ENCODE results near the gene XIAP. TPM values are rescaled to one million over a fixed set of nuclear protein-coding genes. Genes with fewer than 3 reads are reported as not detected.
"Not testable (repeated sequence)": the region's sequence is repeated elsewhere in the genome, so short reads cannot be mapped to it uniquely, and the experiment has no call there.

Gene XIAP
- total RNA-seq: 10 to 100 TPM; 21.0 to 39.3 (median 32.9) TPM

DNA sequence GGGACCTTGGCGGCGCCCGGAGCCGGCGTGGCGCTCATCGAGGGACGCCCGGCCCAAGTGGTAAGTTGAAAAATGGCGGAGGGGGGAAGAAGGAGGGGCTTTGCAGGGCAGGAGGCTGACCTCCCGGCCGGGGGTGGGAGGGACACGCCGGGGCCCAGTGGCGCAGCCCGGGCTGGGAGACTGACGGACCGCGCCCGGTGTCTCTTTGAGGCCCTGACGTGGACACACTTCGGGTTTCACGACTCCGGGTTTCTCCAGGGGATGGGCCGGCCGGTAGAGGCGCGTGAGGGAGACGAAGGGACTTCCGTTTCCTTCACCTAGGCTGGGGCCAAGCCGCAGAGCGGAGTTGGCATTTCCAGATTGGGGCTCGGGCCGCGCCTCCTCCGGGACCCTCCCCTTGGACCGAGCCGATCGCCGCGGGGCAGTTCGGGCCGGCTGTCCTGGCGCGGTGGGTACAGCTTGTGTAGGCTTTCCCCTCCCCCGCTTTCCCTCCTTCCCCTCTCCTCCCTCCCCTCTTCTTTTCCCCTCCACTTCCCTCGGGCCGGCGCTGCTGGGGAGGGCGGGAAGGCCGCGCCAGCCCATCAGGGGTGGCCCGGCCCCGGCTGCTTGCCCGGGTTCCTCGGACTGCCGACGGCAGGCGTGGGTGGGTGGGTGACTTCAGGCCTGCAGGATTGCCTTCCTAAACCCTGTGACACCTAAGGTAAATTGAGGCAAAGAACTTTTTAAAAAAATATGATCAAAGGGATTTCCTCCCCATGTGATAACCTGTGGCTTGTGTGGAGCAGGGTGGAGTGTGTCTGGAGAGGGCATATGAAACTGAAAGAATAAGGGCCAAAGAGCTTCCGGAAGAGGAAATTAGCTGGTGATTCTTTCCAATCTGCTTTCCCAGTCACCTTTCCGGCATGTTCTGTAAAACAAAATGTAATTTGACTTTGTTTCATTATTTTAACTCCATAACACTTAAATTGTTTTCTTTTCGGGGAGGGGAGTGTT is at the start of gene XIAP:
Gene XIAP, plus strand, starts transcription at position 208 of the 993 bp plus-strand sequence. CDS start 25,610 bp downstream, outside the sequence.
- H3K9me3 ChIP-seq: no peaks in the 10 kb centered on the region
- WGBS: 42% methylated on average over 45 of the region's 62 CpGs
- peaks cover 0 to 17% (median 10%) of the 10 kb centered on the region in 4 donors for H3K4me1 ChIP-seq
- H3K36me3 ChIP-seq: no peaks in the 10 kb centered on the region
- intact Hi-C loops (cut with DNase I): no loop called here
- H3K27me3 ChIP-seq: no peaks in the 10 kb centered on the region
- peak within 1 kb of the TSS; percentile 91 to 95 (median 95) for H3K27ac ChIP-seq (replicated peaks in 1 of 4)
- DNase-seq (ENCODE audit: extremely low spot score): peak; percentile 92
- peak within 1 kb of the TSS; percentile 64 to 81 (median 72) for H3K4me3 ChIP-seq
- TF ChIP-seq POLR2AphosphoS5 (IDR thresholded peaks at IDR 0.05) (peak; percentile 38 to 77), POLR2A (IDR thresholded peaks at IDR 0.05; ENCODE audit: low read depth) (no peak)

DNA sequence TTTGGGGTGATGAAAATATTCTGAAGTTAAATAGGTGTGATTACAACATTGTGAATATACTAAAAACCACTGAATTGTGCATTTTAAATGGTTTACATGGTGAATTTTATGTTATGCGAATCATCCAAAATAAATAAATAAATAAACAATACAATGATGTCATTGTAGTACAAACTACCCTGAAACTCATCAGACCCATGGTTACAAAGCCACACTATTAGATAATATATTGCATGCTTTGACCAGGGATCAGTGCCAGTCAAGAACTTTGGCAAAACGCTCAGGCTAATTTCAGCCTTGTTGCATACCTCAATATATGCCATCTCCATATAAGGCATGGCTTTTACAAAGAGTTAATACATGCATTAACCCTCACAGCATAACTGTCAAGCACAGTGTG is 45.5 kb upstream of the XIAP start:
- intact Hi-C loops (cut with DNase I): no loop called here
- Histone ChIP-seq H3K36me3 (no peaks in the 10 kb centered on the region), H3K27me3 (no peaks in the 10 kb centered on the region), H3K4me1 (no peaks in the 10 kb centered on the region), H3K9me3 (no peaks in the 10 kb centered on the region), H3K4me3 (no peak overlapping the region), H3K27ac (replicated peaks in 1 of 4) (no peak overlapping the region)
- TF ChIP-seq POLR2A (IDR thresholded peaks at IDR 0.05; ENCODE audit: low read depth) (no peak), EP300 (IDR thresholded peaks at IDR 0.05) (no peak), POLR2AphosphoS5 (IDR thresholded peaks at IDR 0.05) (no peak)
- TF ChIP-seq, protein P1, sequence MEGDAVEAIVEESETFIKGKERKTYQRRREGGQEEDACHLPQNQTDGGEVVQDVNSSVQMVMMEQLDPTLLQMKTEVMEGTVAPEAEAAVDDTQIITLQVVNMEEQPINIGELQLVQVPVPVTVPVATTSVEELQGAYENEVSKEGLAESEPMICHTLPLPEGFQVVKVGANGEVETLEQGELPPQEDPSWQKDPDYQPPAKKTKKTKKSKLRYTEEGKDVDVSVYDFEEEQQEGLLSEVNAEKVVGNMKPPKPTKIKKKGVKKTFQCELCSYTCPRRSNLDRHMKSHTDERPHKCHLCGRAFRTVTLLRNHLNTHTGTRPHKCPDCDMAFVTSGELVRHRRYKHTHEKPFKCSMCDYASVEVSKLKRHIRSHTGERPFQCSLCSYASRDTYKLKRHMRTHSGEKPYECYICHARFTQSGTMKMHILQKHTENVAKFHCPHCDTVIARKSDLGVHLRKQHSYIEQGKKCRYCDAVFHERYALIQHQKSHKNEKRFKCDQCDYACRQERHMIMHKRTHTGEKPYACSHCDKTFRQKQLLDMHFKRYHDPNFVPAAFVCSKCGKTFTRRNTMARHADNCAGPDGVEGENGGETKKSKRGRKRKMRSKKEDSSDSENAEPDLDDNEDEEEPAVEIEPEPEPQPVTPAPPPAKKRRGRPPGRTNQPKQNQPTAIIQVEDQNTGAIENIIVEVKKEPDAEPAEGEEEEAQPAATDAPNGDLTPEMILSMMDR (IDR thresholded peaks at IDR 0.05): no peak
- DNase-seq (ENCODE audit: extremely low spot score): no peak
- WGBS: 77% methylated on average over 2 of the region's 2 CpGs

DNA sequence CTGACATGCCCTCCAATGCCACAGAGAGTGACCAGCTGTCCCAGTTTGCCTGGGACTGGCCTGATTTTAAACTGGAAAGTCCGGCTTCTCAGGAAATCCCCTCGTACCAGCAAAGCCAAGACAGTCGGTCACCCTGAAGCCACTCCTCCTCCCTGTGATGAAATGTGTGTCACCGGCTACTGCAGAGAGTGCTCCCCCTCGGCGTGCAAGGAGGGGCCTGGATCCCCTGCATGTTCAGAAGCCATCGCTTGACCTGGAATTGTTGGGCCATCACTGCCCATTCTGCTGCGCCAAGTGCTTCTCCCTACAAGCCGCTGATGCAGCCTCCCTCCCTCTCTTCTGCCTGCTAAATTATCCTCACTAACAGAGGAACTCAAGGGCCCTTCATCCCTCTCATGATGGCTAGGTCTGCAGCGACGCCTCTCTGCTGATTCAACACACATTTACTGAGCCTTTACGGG is 44.9 kb upstream of the XIAP start:
- intact Hi-C loops (cut with DNase I): not testable (repeated sequence)

GRCh38 chrX:123817288-123817894 is 42.5 kb upstream of the XIAP start:
- TF ChIP-seq EP300 (IDR thresholded peaks at IDR 0.05) (no peak), POLR2A (IDR thresholded peaks at IDR 0.05; ENCODE audit: low read depth) (no peak), POLR2AphosphoS5 (IDR thresholded peaks at IDR 0.05) (no peak)
- TF ChIP-seq, protein P1 (IDR thresholded peaks at IDR 0.05): no peak
- H3K36me3 ChIP-seq: no peaks in the 10 kb centered on the region
- WGBS: 93% methylated on average over 6 of the region's 6 CpGs
- H3K9me3 ChIP-seq: no peaks in the 10 kb centered on the region
- no peaks in the 10 kb centered on the region for H3K27me3 ChIP-seq
- H3K27ac ChIP-seq (replicated peaks in 1 of 4): no peak overlapping the region
- no peak overlapping the region for H3K4me3 ChIP-seq
- H3K4me1 ChIP-seq: no peaks in the 10 kb centered on the region
- no peak for DNase-seq (ENCODE audit: extremely low spot score)
- intact Hi-C loops (cut with DNase I): no loop called here

More for the DNA sequence above, 44.9 kb upstream of the XIAP start:
- WGBS: 71% methylated on average over 12 of the region's 12 CpGs
- not testable (repeated sequence) for H3K36me3 ChIP-seq; H3K4me1 ChIP-seq; H3K27ac ChIP-seq (replicated peaks in 1 of 4); H3K27me3 ChIP-seq; H3K9me3 ChIP-seq; H3K4me3 ChIP-seq; DNase-seq (ENCODE audit: extremely low spot score)

- no peak overlapping the region for H3K4me3 ChIP-seq
- no peaks in the 10 kb centered on the region for H3K27me3 ChIP-seq
- DNase-seq (ENCODE audit: extremely low spot score): no peak
- no peaks in the 10 kb centered on the region for H3K9me3 ChIP-seq
- H3K4me1 ChIP-seq: no peaks in the 10 kb centered on the region
- no peak for TF ChIP-seq EP300 (IDR thresholded peaks at IDR 0.05)
- TF ChIP-seq POLR2AphosphoS5 (IDR thresholded peaks at IDR 0.05): no peak
- TF ChIP-seq POLR2A (IDR thresholded peaks at IDR 0.05; ENCODE audit: low read depth): no peak
- TF ChIP-seq, protein P1 (IDR thresholded peaks at IDR 0.05): no peak
- intact Hi-C loops (cut with DNase I): no loop called here
- no peak overlapping the region for H3K27ac ChIP-seq (replicated peaks in 1 of 4)
- no peaks in the 10 kb centered on the region for H3K36me3 ChIP-seq
Observed at GRCh38 chrX:123818243-123818642, 41.6 kb upstream of the XIAP start.

Measured in esophagus muscularis mucosa (tissue), 4 donors.